Measurements from ENCODE around the gene HOXB9. TPM values are rescaled to one million over a fixed set of nuclear protein-coding genes. Genes with fewer than 3 reads are reported as not detected.

Gene HOXB9
- total and polyA plus RNA-seq, 12 donors, result 0.11 to 2.7 (median 0.68) TPM; not detected in 2

- intact Hi-C loops (cut with DNase I), result no loop called here
- Histone ChIP-seq H3K27me3 (peaks cover 65% of the 10 kb centered on the region), H3K4me1 (replicated peaks in 1 of 2) (peaks cover 0 to 8% of the 10 kb centered on the region in 2 donors), H3K27ac (no peak overlapping the region), H3K36me3 (replicated peaks in 1 of 2) (no peaks in the 10 kb centered on the region), H3K4me3 (peak overlapping the region in 2 of 4 donors; percentile 19 to 36), H3K9me3 (replicated peaks in 1 of 3) (no peaks in the 10 kb centered on the region)
- DNase-seq, result no peak
- TF ChIP-seq CTCF (IDR thresholded peaks at IDR 0.05) (peak in 1 of 6 experiments; percentile 9), POLR2A (IDR thresholded peaks at IDR 0.05) (no peak)
- WGBS, 4 donors, result 2 to 3% (median 3%) methylated on average over 24 to 30 of the region's 30 CpGs
These were observed 21.2 kb upstream of the HOXB9 start for GRCh38 chr17:48647103-48647962.

GRCh38 chr17:48646183-48647102 lies 20.3 kb upstream of the HOXB9 start:
- peak in 1 of 7 donors; percentile 22 for DNase-seq
- Histone ChIP-seq H3K27ac (no peak overlapping the region), H3K9me3 (replicated peaks in 1 of 3) (no peaks in the 10 kb centered on the region), H3K27me3 (peaks cover 74% of the 10 kb centered on the region), H3K36me3 (replicated peaks in 1 of 2) (no peaks in the 10 kb centered on the region), H3K4me1 (replicated peaks in 1 of 2) (peaks cover 0 to 8% of the 10 kb centered on the region in 2 donors), H3K4me3 (peak overlapping the region in 1 of 4 donors; percentile 36)
- WGBS, 4 donors, result 2 to 13% (median 9%) methylated on average over 9 to 80 of the region's 80 CpGs
- TF ChIP-seq POLR2A (IDR thresholded peaks at IDR 0.05) (no peak), CTCF (IDR thresholded peaks at IDR 0.05) (no peak)
- intact Hi-C loops (cut with DNase I), result no loop called here

- Histone ChIP-seq H3K4me1 (replicated peaks in 1 of 2) (peaks cover 0 to 8% of the 10 kb centered on the region in 2 donors), H3K4me3 (no peak overlapping the region), H3K27ac (no peak overlapping the region), H3K36me3 (replicated peaks in 1 of 2) (no peaks in the 10 kb centered on the region), H3K9me3 (replicated peaks in 1 of 3) (no peaks in the 10 kb centered on the region), H3K27me3 (peaks cover 81% of the 10 kb centered on the region)
- 62 to 69% (median 65%) methylated on average over 8 to 14 of the region's 14 CpGs for WGBS, 4 donors
- DNase-seq, result no peak
- intact Hi-C loops (cut with DNase I), result no loop called here
- TF ChIP-seq CTCF (IDR thresholded peaks at IDR 0.05) (no peak), POLR2A (IDR thresholded peaks at IDR 0.05) (no peak)
These were observed 19.6 kb upstream of the HOXB9 start for GRCh38 chr17:48645639-48646182.
